WTC11 (cell line): ENCODE measurements around the gene WNK2.

ENCODE experiments used
- ATF1 ChIP-seq: sonication (generic); formaldehyde crosslinking; IDR thresholded peaks from 2 replicates; pipeline ENCODE4 v1.8.1; 2023; ENCODE audit warnings: mild to moderate bottlenecking, moderate library complexity, missing genetic modification reagents
- CTCF ChIP-seq: fragments of 200-600 bp; IDR thresholded peaks from 2 replicates; pipeline ENCODE4 v1.8.0; 2022; ENCODE audit warnings: antibody characterized with exemption
- E2F1 ChIP-seq: sonication (generic); formaldehyde crosslinking; IDR thresholded peaks from 2 replicates; pipeline ENCODE4 v1.8.0; 2022; ENCODE audit warnings: mild to moderate bottlenecking, missing genetic modification reagents
- ELF4 ChIP-seq: sonication (generic); formaldehyde crosslinking; IDR thresholded peaks from 2 replicates; pipeline ENCODE4 v1.8.1; 2022; ENCODE audit warnings: low read depth, mild to moderate bottlenecking, moderate library complexity, missing genetic modification reagents
- FOXP4 ChIP-seq: sonication (generic); formaldehyde crosslinking; IDR thresholded peaks from 2 replicates; pipeline ENCODE4 v1.8.0; 2022; ENCODE audit warnings: mild to moderate bottlenecking, missing genetic modification reagents
- GABPB1 ChIP-seq: sonication (generic); formaldehyde crosslinking; IDR thresholded peaks from 2 replicates; pipeline ENCODE4 v1.8.1; 2023; ENCODE audit warnings: mild to moderate bottlenecking, missing genetic modification reagents
- NFE2L1 ChIP-seq: sonication (generic); formaldehyde crosslinking; IDR thresholded peaks from 2 replicates; pipeline ENCODE4 v1.8.1; 2023; ENCODE audit warnings: missing genetic modification reagents
- OVOL2 ChIP-seq: fragments of 250-450 bp; sonication (Bioruptor Pico); IDR thresholded peaks from 2 replicates; pipeline ENCODE4 v1.9.0; 2021; ENCODE audit warnings: mild to moderate bottlenecking, borderline replicate concordance
- RELA ChIP-seq: sonication (generic); formaldehyde crosslinking; IDR thresholded peaks from 2 replicates; pipeline ENCODE4 v1.8.1; 2022; ENCODE audit warnings: missing genetic modification reagents, mild to moderate bottlenecking, borderline replicate concordance
- USF2 ChIP-seq: sonication (generic); formaldehyde crosslinking; IDR thresholded peaks from 2 replicates; pipeline ENCODE4 v1.8.1; 2023; ENCODE audit warnings: mild to moderate bottlenecking, missing genetic modification reagents, moderate library complexity
- ZBTB21 ChIP-seq: sonication (generic); formaldehyde crosslinking; IDR thresholded peaks from 2 replicates; pipeline ENCODE4 v1.8.1; 2023; ENCODE audit warnings: mild to moderate bottlenecking, missing genetic modification reagents, borderline replicate concordance
- ZNF423 ChIP-seq: fragments of 250-450 bp; sonication (Bioruptor Pico); IDR thresholded peaks from 2 replicates; pipeline ENCODE4 v2.1.2; 2022; ENCODE audit warnings: mild to moderate bottlenecking, moderate library complexity

- TF ChIP-seq CTCF, result no peak
- no peak for TF ChIP-seq ELF4 (CRISPR knock-in tag)
- TF ChIP-seq ATF1 (CRISPR knock-in tag), result no peak
- TF ChIP-seq RELA (CRISPR knock-in tag), result no peak
- no peak for TF ChIP-seq E2F1 (CRISPR knock-in tag)
- TF ChIP-seq ZBTB21 (CRISPR knock-in tag), result no peak
- TF ChIP-seq GABPB1 (CRISPR knock-in tag), result no peak
- no peak for TF ChIP-seq OVOL2 (CRISPR knock-in tag)
- TF ChIP-seq ZNF423, result no peak
- TF ChIP-seq NFE2L1 (CRISPR knock-in tag), result no peak
- no peak for TF ChIP-seq FOXP4 (CRISPR knock-in tag)
- TF ChIP-seq USF2 (CRISPR knock-in tag), result no peak
Measured at GRCh38 chr9:93296889-93297480, 113.0 kb downstream of the WNK2 start.
